Activated CD8-positive, alpha-beta memory T cell treated with anti-CD3 and anti-CD28 coated beads for 1 hour (primary cell): ENCODE results near the gene TMPRSS3.

ENCODE experiments used
- DNase-seq, 2 donors: peaks; one replicate each; pipeline ENCODE4 v3.0.0-alpha.2; 2020; ENCODE audit warnings: low read depth in 1 of 2; ENCODE audit errors: extremely low read depth in 1 of 2

The TMPRSS3 gene

GRCh38 chr21:42338729-42339715, 56.8 kb downstream of the TMPRSS3 start:
- no peak for DNase-seq

- DNase-seq = peak; percentile 67 to 75
These were observed 57.8 kb downstream of the TMPRSS3 start for GRCh38 chr21:42337830-42338728.

GRCh38 chr21:42337276-42337675, 58.6 kb downstream of the TMPRSS3 start:
- DNase-seq = no peak

GRCh38 chr21:42336054-42336453, 59.8 kb downstream of the TMPRSS3 start:
- no peak for DNase-seq

- no peak for DNase-seq
These were observed 63.1 kb downstream of the TMPRSS3 start for GRCh38 chr21:42332557-42333317.

GRCh38 chr21:42331660-42332059, 64.2 kb downstream of the TMPRSS3 start:
- DNase-seq = no peak

- no peak for DNase-seq
These were observed 65.2 kb downstream of the TMPRSS3 start for GRCh38 chr21:42330380-42331371.

GRCh38 chr21:42324896-42325295, 71.0 kb downstream of the TMPRSS3 start:
- no peak for DNase-seq
